Progenitor cell of endocrine pancreas (in vitro differentiated cells): ENCODE data around the gene FBXL7. TPM values are rescaled to one million over a fixed set of nuclear protein-coding genes. Genes with fewer than 3 reads are reported as not detected.

Experiments used
- DNase-seq: peaks from one replicate; pipeline ENCODE4 v3.0.0; 2021; ENCODE audit warnings: low spot score; ENCODE audit not compliant: unreplicated experiment
- H3K27ac Mint-ChIP-seq: 2 replicates; pipeline ENCODE4 v1.8.0; 2021; ENCODE audit warnings: mild to moderate bottlenecking, moderate library complexity, mixed read lengths
- H3K27me3 Mint-ChIP-seq: 2 replicates; pipeline ENCODE4 v1.8.0; 2021; ENCODE audit warnings: mixed read lengths
- H3K36me3 Mint-ChIP-seq: 2 replicates; pipeline ENCODE4 v1.8.0; 2022; ENCODE audit warnings: mixed read lengths; ENCODE audit not compliant: insufficient read depth
- H3K4me1 Mint-ChIP-seq: 2 replicates; pipeline ENCODE4 v1.8.0; 2021; ENCODE audit warnings: low read depth, mixed read lengths
- H3K4me3 Mint-ChIP-seq: 2 replicates; pipeline ENCODE4 v1.8.0; 2021; ENCODE audit warnings: low read depth, mild to moderate bottlenecking, moderate library complexity, mixed read lengths
- H3K9me3 Mint-ChIP-seq: 2 replicates; pipeline ENCODE4 v1.8.0; 2021; ENCODE audit warnings: low read depth, mixed read lengths
- CTCF ChIP-seq: fragments of 200-600 bp; sonication (generic); IDR thresholded peaks from one replicate; pipeline ENCODE4 v1.5.0; 2021; ENCODE audit warnings: antibody characterized with exemption, mild to moderate bottlenecking; ENCODE audit not compliant: unreplicated experiment
- total RNA-seq: library from RNA; stranded (reverse); gene quantifications from 2 replicates; pipeline ENCODE4 v1.2.1, GENCODE V29; 2021

Gene FBXL7
- total RNA-seq, 1 donor from 2014 or later, result 15.4 TPM

GRCh38 chr5:15510831-15511230, 10.9 kb downstream of the FBXL7 start:
- Mint-ChIP-seq H3K27me3 (no peaks in the 10 kb centered on the region), H3K9me3 (no peaks in the 10 kb centered on the region), H3K4me3 (no peak overlapping the region), H3K36me3 (no peaks in the 10 kb centered on the region), H3K4me1 (no peaks in the 10 kb centered on the region), H3K27ac (no peak overlapping the region)
- TF ChIP-seq CTCF, result no peak
- no peak for DNase-seq

- Mint-ChIP-seq H3K36me3 (peaks cover 4% of the 10 kb centered on the region), H3K4me1 (no peaks in the 10 kb centered on the region), H3K27me3 (no peaks in the 10 kb centered on the region), H3K27ac (no peak overlapping the region), H3K9me3 (no peaks in the 10 kb centered on the region), H3K4me3 (no peak overlapping the region)
- no peak for TF ChIP-seq CTCF
- DNase-seq, result no peak
Observed at GRCh38 chr5:15513431-15513830, 13.5 kb downstream of the FBXL7 start.

DNA sequence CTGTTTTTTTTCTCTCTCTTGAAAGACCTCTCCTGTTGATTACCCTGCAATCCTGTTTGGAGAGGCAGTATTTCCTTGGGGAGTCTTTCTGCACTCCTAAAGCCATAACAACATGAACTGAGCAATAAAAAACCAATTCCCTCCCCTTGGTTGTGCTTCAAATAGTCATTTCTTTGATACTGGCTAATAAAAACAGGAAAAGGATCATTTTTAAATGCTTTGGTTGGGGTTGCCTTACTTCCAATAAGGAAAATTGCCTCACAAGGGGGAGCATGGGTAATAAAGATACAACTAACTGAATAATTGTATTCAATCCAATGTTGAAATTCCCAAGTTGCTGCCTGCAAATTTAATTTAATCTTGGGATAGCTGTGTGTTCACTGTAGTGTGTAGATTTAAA, 13.9 kb downstream of the FBXL7 start:
- Mint-ChIP-seq H3K4me3 (no peak overlapping the region), H3K4me1 (no peaks in the 10 kb centered on the region), H3K9me3 (no peaks in the 10 kb centered on the region), H3K27me3 (no peaks in the 10 kb centered on the region), H3K36me3 (peaks cover 4% of the 10 kb centered on the region), H3K27ac (no peak overlapping the region)
- TF ChIP-seq CTCF, result no peak
- DNase-seq, result no peak

DNA sequence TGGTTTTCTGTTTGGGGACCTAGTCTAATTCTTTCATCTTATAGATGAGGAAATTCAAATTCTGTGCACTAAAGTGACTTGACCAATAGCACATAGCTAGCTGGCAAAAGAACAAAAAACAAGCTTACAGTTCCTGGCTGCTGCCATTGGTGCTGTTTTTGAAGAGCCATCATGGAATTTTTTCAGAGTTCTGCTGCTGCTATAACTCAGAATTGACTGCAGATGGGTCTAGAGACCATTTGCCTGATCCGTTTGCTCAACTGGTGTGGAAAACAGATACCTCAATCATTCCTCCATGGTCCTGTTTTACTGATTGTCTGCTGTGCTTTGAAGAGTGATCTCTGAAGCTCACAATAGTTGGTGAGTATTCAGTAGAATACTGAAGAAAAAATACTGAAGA, 15.2 kb downstream of the FBXL7 start:
- Mint-ChIP-seq H3K4me3 (no peak overlapping the region), H3K27ac (no peak overlapping the region), H3K9me3 (no peaks in the 10 kb centered on the region), H3K36me3 (peaks cover 4% of the 10 kb centered on the region), H3K27me3 (no peaks in the 10 kb centered on the region), H3K4me1 (no peaks in the 10 kb centered on the region)
- DNase-seq, result no peak
- TF ChIP-seq CTCF, result no peak

GRCh38 chr5:15516486-15516885, 16.5 kb downstream of the FBXL7 start:
- no peaks in the 10 kb centered on the region for H3K4me1 Mint-ChIP-seq
- no peak for DNase-seq
- no peak overlapping the region for H3K4me3 Mint-ChIP-seq
- H3K27me3 Mint-ChIP-seq, result no peaks in the 10 kb centered on the region
- peaks cover 4% of the 10 kb centered on the region for H3K36me3 Mint-ChIP-seq
- no peak for TF ChIP-seq CTCF
- no peaks in the 10 kb centered on the region for H3K9me3 Mint-ChIP-seq
- no peak overlapping the region for H3K27ac Mint-ChIP-seq
